Stimulated activated CD8-positive, alpha-beta memory T cell treated with anti-CD3 and anti-CD28 coated beads, Interleukin-15, amount 100 ng/mL, for 4 hours (primary cell): ENCODE measurements around the gene GATC.

Experiments
- DNase-seq, 2 donors: peaks; one replicate each; pipeline ENCODE4 v3.0.0-alpha.2; 2020; ENCODE audit warnings: low read depth in 2 of 2

Gene GATC, protein sequence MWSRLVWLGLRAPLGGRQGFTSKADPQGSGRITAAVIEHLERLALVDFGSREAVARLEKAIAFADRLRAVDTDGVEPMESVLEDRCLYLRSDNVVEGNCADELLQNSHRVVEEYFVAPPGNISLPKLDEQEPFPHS

GRCh38 chr12:120445911-120446843 is at the start of gene GATC, which contains the start of gene TRIAP1:
Gene GATC (plus strand): TSS chr12:120446444. CDS start chr12:120446481, 37 bp downstream.
Gene TRIAP1 (minus strand): TSS chr12:120446384. CDS start chr12:120446372, 12 bp downstream.
- DNase-seq, result peak; percentile 76 to 83

GRCh38 chr12:120397824-120398540 is 48.3 kb upstream of the GATC start:
- no peak for DNase-seq

- no peak for DNase-seq
Measured at GRCh38 chr12:120399531-120399930, 46.7 kb upstream of the GATC start.

DNA sequence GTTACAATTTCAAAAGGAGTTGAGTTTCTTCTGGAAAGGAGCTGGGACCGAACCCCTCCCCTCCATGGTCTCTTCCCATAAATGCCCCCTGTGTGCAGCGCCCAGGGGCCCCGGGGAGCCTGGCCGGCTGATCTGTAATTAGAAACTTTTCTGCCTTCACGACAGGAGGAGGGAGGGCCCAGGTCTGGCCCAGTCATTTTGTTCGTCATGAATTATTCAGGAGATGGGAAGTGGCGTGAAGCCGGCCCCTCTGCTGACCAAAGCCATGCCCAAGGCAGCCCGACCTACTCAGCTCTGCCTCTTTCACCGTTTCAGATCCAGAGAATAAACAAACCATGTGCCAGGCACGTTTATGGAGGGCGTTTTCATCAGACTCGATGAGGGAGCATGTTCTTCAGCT is 44.0 kb upstream of the GATC start:
- no peak for DNase-seq

DNA sequence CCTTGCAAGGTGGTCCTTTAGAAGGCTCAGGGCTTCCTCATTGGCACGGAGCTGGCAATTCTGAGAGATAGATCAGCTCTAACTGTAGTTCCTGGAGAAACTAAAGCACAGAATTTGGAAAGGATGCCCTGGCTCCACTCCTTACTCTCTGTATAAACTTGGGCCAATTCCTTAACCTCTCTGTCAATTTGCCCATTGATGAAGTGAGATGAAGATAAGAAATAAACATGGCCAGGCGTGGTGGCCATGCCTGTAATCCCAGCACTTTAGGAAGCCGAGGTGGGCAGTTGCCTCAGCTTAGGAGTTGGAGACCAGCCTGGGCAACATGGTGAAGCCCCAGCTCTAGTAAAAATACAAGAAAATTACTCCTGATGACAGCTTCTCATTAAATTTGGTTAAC is 42.4 kb upstream of the GATC start:
- DNase-seq, result no peak

GRCh38 chr12:120404271-120404670 is 42.0 kb upstream of the GATC start:
- no peak for DNase-seq

DNA sequence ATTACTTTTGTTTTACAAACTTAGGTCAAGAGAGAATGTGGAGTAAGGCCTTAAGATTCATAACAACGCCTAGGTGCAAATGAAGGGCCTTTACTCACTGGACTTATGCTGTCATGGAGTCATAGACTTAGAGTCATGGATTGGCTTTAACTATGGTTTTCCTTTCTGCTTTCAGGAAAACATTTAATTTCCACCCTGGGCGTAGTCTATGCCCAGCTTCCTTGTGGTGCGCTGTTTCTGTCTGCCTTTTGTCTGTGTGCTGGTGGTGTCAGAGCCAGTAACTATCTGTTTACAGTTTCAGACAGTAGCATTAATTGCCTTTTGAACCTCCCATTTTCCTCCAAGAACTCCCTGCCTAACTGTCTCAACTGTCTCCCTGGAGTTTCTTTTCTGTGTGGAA is 40.2 kb upstream of the GATC start:
- DNase-seq, result no peak

DNA sequence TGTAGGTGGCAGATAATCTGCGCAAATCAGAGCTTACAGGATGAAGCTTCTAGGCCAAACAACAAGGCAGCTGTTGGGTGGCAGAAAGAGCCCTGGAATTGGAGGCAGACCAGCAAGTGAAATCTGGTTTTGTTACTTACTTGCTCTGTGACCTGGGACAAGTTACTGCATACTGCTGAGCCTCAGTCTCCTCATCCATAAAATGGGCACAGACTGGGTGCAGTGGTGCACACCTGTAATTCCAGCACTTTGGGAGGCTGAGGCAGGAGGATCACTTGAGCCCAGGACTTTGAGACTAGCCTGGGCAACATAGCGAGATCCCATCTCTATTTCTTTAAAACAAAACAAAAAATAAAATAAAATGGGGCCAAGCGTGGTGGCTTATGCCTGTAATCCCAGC is 39.7 kb upstream of the GATC start:
- DNase-seq, result no peak

- DNase-seq, result no peak
Measured at GRCh38 chr12:120408771-120409170, 37.5 kb upstream of the GATC start.

DNA sequence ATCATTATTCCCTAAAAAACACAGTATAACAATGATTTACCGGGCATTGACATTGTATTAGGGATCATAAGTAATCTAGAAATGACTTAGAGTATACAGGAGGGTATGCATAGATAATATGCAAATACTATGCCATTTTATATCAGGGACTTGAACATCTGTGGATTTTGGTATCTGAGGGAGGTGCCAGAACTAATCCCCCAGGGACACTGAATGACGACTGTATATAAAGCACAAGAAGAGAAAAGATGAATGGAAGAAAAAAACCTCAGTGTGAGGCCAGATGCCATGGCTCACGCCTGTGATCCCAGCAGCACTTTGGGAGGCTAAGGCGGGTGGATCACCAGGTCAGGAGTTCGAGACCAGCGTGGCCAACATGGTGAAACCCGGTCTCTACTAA is 33.8 kb upstream of the GATC start:
- no peak for DNase-seq

GRCh38 chr12:120413901-120414695 is 32.1 kb upstream of the GATC start:
- DNase-seq, result no peak

DNA sequence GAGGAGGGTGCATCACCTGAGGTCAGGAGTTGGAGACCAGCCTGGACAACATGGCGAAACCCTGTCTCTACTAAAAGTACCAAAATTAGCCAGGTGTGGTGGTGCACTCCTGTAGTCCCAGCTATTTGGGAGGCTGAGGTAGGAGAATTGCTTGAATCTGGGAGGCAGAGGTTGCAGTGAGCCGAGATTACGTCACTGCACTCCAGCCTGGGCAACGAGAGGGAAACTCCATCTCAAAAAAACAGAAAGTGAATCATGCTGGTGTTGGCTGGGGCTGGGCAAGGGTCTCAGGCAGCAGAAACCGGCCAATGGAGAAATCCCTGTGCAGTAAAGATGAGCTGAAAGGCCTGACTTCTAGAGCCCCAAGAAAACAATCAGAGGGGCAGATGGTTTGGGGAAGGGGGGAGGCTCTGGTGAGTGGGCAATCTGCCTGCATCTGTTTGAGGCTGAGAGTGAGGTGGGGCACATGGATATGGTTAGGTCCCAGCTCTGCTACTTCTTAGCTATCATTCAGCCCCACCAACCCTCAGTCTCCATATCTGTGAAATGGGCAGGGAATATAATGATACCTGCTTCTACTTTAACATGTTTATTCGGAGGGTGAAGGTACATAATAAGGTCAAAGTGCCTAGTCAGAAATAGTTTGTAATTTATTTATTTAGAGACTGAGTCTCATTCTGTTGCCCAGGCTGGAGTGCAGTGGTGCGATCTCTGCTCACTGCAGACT is 29.6 kb upstream of the GATC start:
- DNase-seq, result no peak

GRCh38 chr12:120417917-120418580 is 28.2 kb upstream of the GATC start:
- DNase-seq, result no peak

DNA sequence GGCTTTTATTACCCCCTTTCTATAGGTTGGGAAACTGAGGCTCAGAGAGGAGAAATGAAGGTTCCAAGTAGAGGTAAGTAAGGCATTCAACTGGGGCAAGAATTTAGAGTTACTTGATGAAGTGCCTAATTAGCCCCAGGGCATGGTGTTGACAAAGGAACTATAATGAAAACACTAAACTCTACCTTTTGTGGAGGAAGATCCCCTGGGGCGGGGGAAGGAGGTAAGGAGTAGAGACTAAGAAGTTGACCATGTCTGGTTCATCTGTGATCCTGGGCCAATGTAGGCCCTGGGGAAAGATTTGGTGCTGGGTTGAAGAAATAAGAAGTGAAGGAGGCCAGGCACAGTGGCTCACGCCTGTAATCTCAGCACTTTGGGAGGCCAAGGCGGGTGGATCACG is 24.5 kb upstream of the GATC start:
- no peak for DNase-seq

DNA sequence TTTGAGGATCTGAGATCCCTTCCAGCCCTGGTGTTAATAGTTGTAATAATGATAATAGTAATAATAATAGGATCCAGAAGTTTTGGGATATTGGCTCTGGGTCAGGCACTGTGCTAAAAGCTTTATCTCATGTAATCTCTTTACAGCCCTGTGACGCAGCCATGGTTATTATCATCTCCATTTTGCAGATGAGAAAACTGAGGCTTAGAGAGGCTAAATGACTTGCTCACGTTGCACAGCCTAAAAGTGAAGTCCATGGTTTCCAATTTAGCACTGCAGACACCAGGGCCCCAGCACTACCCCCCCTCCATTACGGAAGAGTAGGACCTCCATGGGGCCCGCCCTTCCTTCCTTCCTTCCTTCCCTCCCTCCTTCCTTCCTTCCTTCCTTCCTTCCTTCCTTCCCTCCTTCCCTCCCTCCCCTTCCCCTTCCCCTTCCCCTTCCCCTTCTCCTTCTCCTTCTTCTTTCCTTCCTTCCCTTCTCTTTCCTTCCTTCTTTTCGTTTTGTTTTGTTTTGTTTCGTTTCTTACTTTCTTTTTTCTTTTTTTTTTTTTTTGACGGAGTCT is 23.3 kb upstream of the GATC start:
- DNase-seq, result no peak

DNA sequence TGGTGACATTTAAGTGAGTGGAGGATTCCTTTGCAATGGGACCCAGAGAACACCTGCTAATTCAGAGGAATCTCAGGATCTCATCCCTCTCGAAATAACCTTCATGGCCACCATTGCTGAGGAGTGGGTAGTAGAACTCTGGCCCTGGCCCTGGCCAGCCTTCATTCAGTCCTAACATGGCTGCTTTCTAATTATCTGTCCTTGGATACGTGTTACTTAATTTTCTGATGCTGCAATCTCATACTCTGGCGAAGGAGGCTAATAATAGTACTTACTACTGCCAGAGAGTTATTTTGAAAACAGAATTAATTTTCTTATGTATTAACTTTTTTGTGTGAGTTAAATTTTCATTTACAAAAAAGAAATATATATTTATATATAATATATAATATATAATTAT is 20.4 kb upstream of the GATC start:
- no peak for DNase-seq

GRCh38 chr12:120428597-120429229 is 17.5 kb upstream of the GATC start:
- DNase-seq, result no peak

DNA sequence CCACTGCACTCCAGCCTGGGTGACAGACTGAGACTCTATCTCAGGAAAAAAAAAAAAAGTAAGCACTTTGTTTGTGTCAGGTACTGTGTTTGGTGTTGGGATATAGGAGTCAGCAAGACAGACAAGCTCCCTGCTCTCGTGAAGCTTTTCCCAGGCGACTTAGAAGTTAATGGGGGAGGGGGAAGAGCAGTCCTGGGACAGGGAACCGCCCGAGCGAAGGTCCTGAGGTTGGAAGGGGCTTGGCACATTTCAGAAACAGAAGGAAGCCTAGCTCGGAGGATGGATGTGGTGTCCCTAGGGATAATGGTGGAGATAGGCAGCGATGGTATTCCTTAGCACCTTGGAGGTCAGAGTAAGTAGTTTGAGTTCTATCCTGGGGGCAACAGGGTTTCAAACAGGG is 16.9 kb upstream of the GATC start:
- DNase-seq, result no peak

GRCh38 chr12:120432772-120433525 is 13.3 kb upstream of the GATC start:
- DNase-seq, result no peak
